PC-3 (cell line): Measurements from ENCODE around the gene PF4V1. TPM values are rescaled to one million over a fixed set of nuclear protein-coding genes. Genes with fewer than 3 reads are reported as not detected.
"Not testable (repeated sequence)": the region's sequence is repeated elsewhere in the genome, so short reads cannot be mapped to it uniquely, and the experiment has no call there.

ENCODE experiments used
- ATAC-seq: fragments of 200-7000 bp; cut with Tn5 transposase; 2 replicates; pipeline ENCODE4 v1.9.1; 2020; ENCODE audit warnings: mild to moderate bottlenecking, moderate library complexity
- BruUV-seq: library from RNA; stranded (reverse); fragments of 400-500 nt; replicated peaks from 2 replicates; lab custom pipeline; 2021; lab: Mats Ljungman, UMichigan
- CTCF ChIA-PET: fragments of 300-600 bp; sonication (Branson Sonifier 250); formaldehyde crosslinking; loops from one replicate; lab custom pipeline; 2022; ENCODE audit warnings: antibody characterized with exemption; lab: Charles Lee
- POLR2A ChIA-PET: fragments of 300-600 bp; sonication (Branson Sonifier 250); formaldehyde crosslinking; loops from one replicate; lab custom pipeline; 2022; ENCODE audit warnings: antibody characterized with exemption; ENCODE audit not compliant: unreplicated experiment; lab: Charles Lee
- DNase-seq: peaks from one replicate; pipeline ENCODE4 v3.0.0-alpha.2; 2015
- H2AFZ ChIP-seq: fragments of 300-600 bp; sonication (generic); 2 replicates; pipeline ENCODE4 v1.6.0; 2016; ENCODE audit warnings: antibody characterized with exemption, low read length
- H3F3A ChIP-seq: fragments of 300-600 bp; sonication (generic); one replicate; pipeline ENCODE4 v1.6.0; 2017; ENCODE audit warnings: antibody characterized with exemption, low read length, control low read depth, mild to moderate bottlenecking; ENCODE audit not compliant: unreplicated experiment
- H3K27ac ChIP-seq: fragments of 300-600 bp; sonication (generic); 2 replicates; pipeline ENCODE4 v1.5.1; 2016; ENCODE audit warnings: mild to moderate bottlenecking, low read length
- H3K27me3 ChIP-seq: fragments of 300-600 bp; sonication (generic); 2 replicates; pipeline ENCODE4 v1.6.1; 2016; ENCODE audit warnings: low read length, mixed read lengths
- H3K36me3 ChIP-seq: fragments of 300-600 bp; sonication (generic); 2 replicates; pipeline ENCODE4 v1.6.1; 2016; ENCODE audit warnings: low read depth, mixed run types, low read length, mixed read lengths
- H3K4me1 ChIP-seq: fragments of 300-600 bp; sonication (generic); 2 replicates; pipeline ENCODE4 v1.5.1; 2016; ENCODE audit warnings: low read length; ENCODE audit not compliant: insufficient read depth
- H3K4me2 ChIP-seq: fragments of 300-600 bp; sonication (generic); 2 replicates; pipeline ENCODE4 v1.6.0; 2016; ENCODE audit warnings: low read length
- H3K4me3 ChIP-seq: fragments of 300-600 bp; sonication (generic); 2 replicates; pipeline ENCODE4 v1.5.1; 2016; ENCODE audit warnings: mild to moderate bottlenecking, low read length, mixed read lengths
- H3K79me2 ChIP-seq: fragments of 300-600 bp; sonication (generic); 2 replicates; pipeline ENCODE4 v1.6.1; 2017; ENCODE audit warnings: low read length, mixed read lengths
- H3K9ac ChIP-seq: fragments of 300-600 bp; sonication (generic); 2 replicates; pipeline ENCODE4 v1.6.0; 2016; ENCODE audit warnings: mild to moderate bottlenecking, low read length
- H3K9me2 ChIP-seq: fragments of 300-600 bp; sonication (generic); replicated peaks from 2 replicates; pipeline ENCODE4 v1.6.1; 2016; ENCODE audit warnings: mixed run types, low read length, mixed read lengths
- H3K9me3 ChIP-seq: fragments of 300-600 bp; sonication (generic); 2 replicates; pipeline ENCODE4 v1.6.1; 2016; ENCODE audit warnings: low read length, mixed read lengths
- H4K20me1 ChIP-seq: fragments of 300-600 bp; sonication (generic); 2 replicates; pipeline ENCODE4 v1.6.1; 2016; ENCODE audit warnings: low read length, mixed read lengths
- CTCF ChIP-seq: fragments of 300-600 bp; sonication (generic); conservative IDR thresholded peaks from 2 replicates; pipeline ENCODE4 v1.5.1; 2017; ENCODE audit warnings: antibody characterized with exemption, low read depth, mild to moderate bottlenecking, low read length
- EZH2 ChIP-seq: fragments of 300-600 bp; sonication (generic); IDR thresholded peaks from one replicate; pipeline ENCODE4 v1.6.1; 2017; ENCODE audit warnings: antibody characterized with exemption, mild to moderate bottlenecking, low read length; ENCODE audit not compliant: unreplicated experiment
- EZH2phosphoT487 ChIP-seq: fragments of 300-600 bp; sonication (generic); IDR thresholded peaks from 2 replicates; pipeline ENCODE4 v1.6.1; 2018; ENCODE audit warnings: mild to moderate bottlenecking, antibody characterized with exemption, low read length, borderline replicate concordance
- intact Hi-C: fragments of 100-400 bp; cut with micrococcal nuclease; formaldehyde crosslinking; loops from 2 replicates; pipeline ENCODE4 v1.9.0; 2023
- total RNA-seq: library from RNA; depleted of rRNA; stranded (reverse); fragments of >200 nt; gene quantifications from 2 replicates; pipeline ENCODE4 v1.2.3, GENCODE V29; 2014

PF4V1 gene
- total RNA-seq, 1 experiment from 2014 or later, result not detected

- TF ChIP-seq EZH2phosphoT487, result no peak
- TF ChIP-seq EZH2, result no peak
- no peak for TF ChIP-seq CTCF
- ATAC-seq (no peak), DNase-seq (no peak)
- Histone ChIP-seq H3K36me3 (no peaks in the 10 kb centered on the region), H3K4me1 (peaks cover 25% of the 10 kb centered on the region), H2AFZ (no peak overlapping the region), H3K4me3 (no peak overlapping the region), H4K20me1 (no peaks in the 10 kb centered on the region), H3F3A (peaks cover 6% of the 10 kb centered on the region), H3K4me2 (no peak overlapping the region), H3K27ac (no peak overlapping the region), H3K9me3 (no peaks in the 10 kb centered on the region), H3K27me3 (no peaks in the 10 kb centered on the region), H3K9me2 (0 out of 2 replicates have a peak, but pooled peaks cover 4% of the 10 kb centered on the region), H3K9ac (no peak overlapping the region), H3K79me2 (no peaks in the 10 kb centered on the region)
- BruUV-seq, result no TSS peak
- ChIA-PET CTCF (no interaction called here), POLR2A (interaction anchor here (0.6 kb wide), 1 partner anchor 94 kb away, joined by 4 read pairs; no protein-coding TSS in a partner anchor)
- intact Hi-C loops, result no loop called here
Observed at GRCh38 chr4:73897380-73898136, 44.5 kb downstream of the PF4V1 start.

DNA sequence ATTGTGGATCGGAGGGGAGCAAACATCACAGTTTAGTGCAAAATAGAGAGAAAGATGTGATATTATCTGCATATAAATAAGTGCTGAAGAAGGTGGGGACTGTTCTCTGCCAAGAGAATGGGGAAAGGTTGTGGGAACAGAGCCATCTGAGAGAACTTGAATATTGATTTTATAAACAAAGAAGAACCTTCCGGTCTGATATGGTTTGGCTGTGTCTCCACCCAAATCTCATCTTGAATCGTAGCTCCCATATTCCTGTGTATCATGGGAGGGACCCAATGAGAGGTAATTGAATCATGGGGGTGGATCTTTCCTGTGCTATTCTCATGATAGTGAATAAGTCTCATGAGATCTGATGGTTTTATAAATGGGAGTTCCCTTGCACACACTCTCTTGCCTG is 46.2 kb downstream of the PF4V1 start:
- POLR2A ChIA-PET, DNase-seq, H3K27me3 ChIP-seq, H3K79me2 ChIP-seq, H3K36me3 ChIP-seq, intact Hi-C loops, BruUV-seq, H4K20me1 ChIP-seq, H2AFZ ChIP-seq, ATAC-seq, H3K9me2 ChIP-seq, H3K9ac ChIP-seq, H3K4me3 ChIP-seq, H3K27ac ChIP-seq, H3F3A ChIP-seq, H3K9me3 ChIP-seq, CTCF ChIA-PET, H3K4me2 ChIP-seq: not testable (repeated sequence)
- H3K4me1 ChIP-seq, result peaks cover 30% of the 10 kb centered on the region

DNA sequence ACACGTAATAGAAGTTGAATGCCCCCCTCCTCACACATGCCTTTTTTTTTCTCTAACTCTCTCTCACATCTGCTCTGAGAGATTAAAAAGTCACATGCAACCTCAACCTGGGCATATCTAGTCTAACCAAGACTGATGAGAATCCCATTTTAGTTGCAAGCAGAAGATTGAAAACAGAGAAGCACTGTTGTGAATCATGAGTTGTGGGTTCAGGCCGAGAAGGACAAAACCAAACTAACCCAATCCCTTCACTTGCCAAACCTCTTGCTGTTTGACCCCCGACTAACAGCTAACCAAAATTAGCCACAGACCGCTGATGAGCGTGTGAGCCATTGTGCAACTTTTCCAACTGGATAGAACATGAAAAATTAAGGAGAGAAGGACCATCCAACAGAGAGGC is 47.9 kb downstream of the PF4V1 start:
- Histone ChIP-seq H3K4me1 (peaks cover 15% of the 10 kb centered on the region), H4K20me1 (no peaks in the 10 kb centered on the region), H2AFZ (no peak overlapping the region), H3K9me2 (no peaks in the 10 kb centered on the region), H3K27me3 (no peaks in the 10 kb centered on the region), H3K9ac (no peak overlapping the region), H3K79me2 (no peaks in the 10 kb centered on the region), H3K36me3 (no peaks in the 10 kb centered on the region), H3K4me2 (no peak overlapping the region), H3K27ac (no peak overlapping the region), H3K4me3 (no peak overlapping the region), H3F3A (peaks cover 6% of the 10 kb centered on the region), H3K9me3 (no peaks in the 10 kb centered on the region)
- TF ChIP-seq EZH2phosphoT487, result no peak
- no peak for TF ChIP-seq CTCF
- TF ChIP-seq EZH2, result no peak
- ChIA-PET POLR2A (no interaction called here), CTCF (no interaction called here)
- BruUV-seq, result no TSS peak
- no peak for DNase-seq
- no peak for ATAC-seq
- intact Hi-C loops, result no loop called here
